Mammary epithelial cell (primary cell): ENCODE data around the gene UNC5A.

Source experiments
- CTCF ChIP-seq, 2 donors: IDR thresholded peaks in 1 of 2; conservative IDR thresholded peaks in 1 of 2; 2 replicates each; pipeline ENCODE4 v1.5.1; 2011 to 2012; ENCODE audit warnings: inconsistent platforms in 2 of 2, low read length in 2 of 2, mild to moderate bottlenecking in 2 of 2, control low read depth in 1 of 2, low read depth in 1 of 2; ENCODE audit not compliant: insufficient read depth in 1 of 2; ENCODE audit errors: extremely low read depth in 1 of 2
- EZH2 ChIP-seq: IDR thresholded peaks from 2 replicates; pipeline ENCODE4 v1.6.1; 2012; ENCODE audit warnings: low read length, inconsistent platforms, borderline replicate concordance

DNA sequence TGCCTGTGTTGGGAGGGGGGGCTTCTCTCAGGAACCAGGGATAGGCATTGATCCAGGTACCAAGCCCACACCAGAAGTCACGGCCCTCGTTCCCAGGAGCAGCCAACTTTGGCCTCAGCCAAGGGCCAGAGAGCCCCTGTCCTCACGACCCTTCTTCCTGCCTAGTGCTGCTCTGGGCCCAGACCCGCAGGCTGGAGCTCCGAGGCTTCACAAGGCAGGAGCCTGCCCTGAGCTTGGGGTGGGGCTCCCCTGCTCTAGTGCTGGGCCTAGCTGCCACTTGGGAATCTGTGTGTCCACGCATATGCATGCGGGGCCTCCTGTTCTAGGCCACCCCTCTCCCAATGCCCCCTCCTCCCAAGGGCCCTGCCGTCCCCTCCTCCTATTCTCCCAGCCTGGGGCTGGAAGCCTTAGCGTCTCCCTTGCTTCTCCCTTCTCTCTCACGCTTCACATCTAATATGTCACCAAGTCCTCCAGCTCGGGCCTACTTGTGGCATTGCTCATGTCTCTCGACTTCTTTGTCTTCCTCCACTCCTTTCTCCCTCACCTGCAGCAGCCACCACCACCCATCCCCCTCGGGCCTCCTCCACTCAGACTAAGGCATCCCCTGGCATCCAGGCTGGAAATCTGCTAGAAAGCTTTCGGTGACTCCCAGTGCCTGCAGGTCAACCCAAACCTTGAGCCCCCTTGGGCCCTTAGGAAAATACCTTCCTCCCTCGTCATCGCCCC lies 3.4 kb downstream of the UNC5A start:
- TF ChIP-seq CTCF (conservative IDR thresholded peaks at IDR 0.05 in 1 of 2, IDR thresholded peaks at IDR 0.05 in 1 of 2; ENCODE audit: extremely low read depth in 1 of 2, insufficient read depth in 1 of 2, low read depth in 1 of 2, low read length in 2 of 2) = no peak
- no peak for TF ChIP-seq EZH2
